Thyroid gland (tissue), 4 donors: ENCODE measurements around the gene PRPH. TPM values are rescaled to one million over a fixed set of nuclear protein-coding genes. Genes with fewer than 3 reads are reported as not detected.
A peak's percentile ranks its signal among the peaks of the same experiment; 100 is the strongest.
"Not testable (repeated sequence)": the region's sequence is repeated elsewhere in the genome, so short reads cannot be mapped to it uniquely, and the experiment has no call there.

Source experiments
- DNase-seq, 2 donors: peaks; one replicate each; pipeline ENCODE4 v3.0.0-alpha.2; 2019
- H3K27ac ChIP-seq, 3 donors: fragments of 200-600 bp; sonication (generic); 1 replicate in 2 of 3; 2 replicates in 1 of 3; pipeline ENCODE4 v1.5.1; 2016 to 2019; ENCODE audit warnings: mild to moderate bottlenecking in 1 of 3, moderate library complexity in 1 of 3
- H3K27me3 ChIP-seq: fragments of 200-600 bp; sonication (generic); one replicate; pipeline ENCODE4 v1.5.1; 2019
- H3K36me3 ChIP-seq, 2 donors: fragments of 200-600 bp; sonication (generic); one replicate each; pipeline ENCODE4 v1.5.1; 2016 to 2019
- H3K4me1 ChIP-seq, 2 donors: fragments of 200-600 bp; sonication (generic); one replicate each; pipeline ENCODE4 v1.5.1; 2017 to 2019
- H3K4me3 ChIP-seq, 3 donors: fragments of 200-600 bp; sonication (generic); replicated peaks in 1 of 3; 1 replicate in 2 of 3; 2 replicates in 1 of 3; pipeline ENCODE4 v1.5.1; 2016; ENCODE audit warnings: mild to moderate bottlenecking in 1 of 3
- H3K9me3 ChIP-seq: fragments of 200-600 bp; sonication (generic); one replicate; pipeline ENCODE4 v1.5.1; 2017
- CTCF ChIP-seq, 6 experiments: fragments of 200-600 bp in 3 of 6; fragments of 450-650 bp in 3 of 6; sonication (generic) in 3 of 6; IDR thresholded peaks; one replicate each; pipeline ENCODE4 v1.5.1; 2016 to 2019; ENCODE audit warnings: antibody characterized with exemption in 6 of 6, mild to moderate bottlenecking in 2 of 6, inconsistent platforms in 1 of 6, moderate library complexity in 1 of 6
- POLR2A ChIP-seq, 2 donors: fragments of 450-650 bp; IDR thresholded peaks; one replicate each; pipeline ENCODE4 v1.6.1; 2017; ENCODE audit warnings: antibody characterized with exemption in 2 of 2, mild to moderate bottlenecking in 2 of 2, moderate library complexity in 1 of 2
- WGBS, 2 donors: methylation state at CpG; one replicate each; pipeline ENCODE4 v1.1.5; 2017; 5-methylcytosine and 5-hydroxymethylcytosine counted together
- intact Hi-C: fragments of 100-400 bp; cut with DNase I; formaldehyde crosslinking; loops from one replicate; pipeline ENCODE4 v1.15.1; 2023
- total RNA-seq, 4 donors: library from RNA; depleted of rRNA; stranded (reverse); fragments of >200 nt; gene quantifications; one replicate each; pipeline ENCODE4 v1.2.3, GENCODE V29; 2016

The PRPH gene
- under 1 TPM in 1 of 4 donors, not detected in 3; 0.67 TPM for total RNA-seq

- H3K4me1 ChIP-seq, result peaks cover 18 to 22% of the 10 kb centered on the region in 2 donors
- no peaks in the 10 kb centered on the region for H3K9me3 ChIP-seq
- no peaks in the 10 kb centered on the region for H3K36me3 ChIP-seq
- H3K27ac ChIP-seq, result no peak within 1 kb of the TSS
- peak; percentile 70 to 78 for DNase-seq
- no peak for TF ChIP-seq POLR2A (IDR thresholded peaks at IDR 0.05)
- TF ChIP-seq CTCF (IDR thresholded peaks at IDR 0.05), result peak in 1 of 6 experiments; percentile 4
- no peak within 1 kb of the TSS for H3K4me3 ChIP-seq
- H3K27me3 ChIP-seq, result peaks cover 16% of the 10 kb centered on the region
- intact Hi-C loops, result no loop called here
- WGBS, 2 donors, result 15 to 18% methylated on average over 14 to 27 of the region's 82 CpGs
These were observed at the start of gene PRPH for GRCh38 chr12:49295082-49295936. Gene PRPH, plus strand, starts transcription at chr12:49295147. Its CDS starts 54 bp downstream, at chr12:49295201.

- WGBS, 2 donors, result 91 to 96% methylated on average over 5 of the region's 5 CpGs
- H3K27ac ChIP-seq, result no peak overlapping the region
- DNase-seq, result no peak
- no peaks in the 10 kb centered on the region for H3K27me3 ChIP-seq
- H3K36me3 ChIP-seq, result no peaks in the 10 kb centered on the region
- intact Hi-C loops, result no loop called here
- TF ChIP-seq POLR2A (IDR thresholded peaks at IDR 0.05) (no peak), CTCF (IDR thresholded peaks at IDR 0.05) (no peak)
- H3K9me3 ChIP-seq, result no peaks in the 10 kb centered on the region
- H3K4me3 ChIP-seq, result no peak overlapping the region
- no peaks in the 10 kb centered on the region for H3K4me1 ChIP-seq
These were observed 43.6 kb upstream of the PRPH start for GRCh38 chr12:49251357-49251756.

- H3K4me1 ChIP-seq, result no peaks in the 10 kb centered on the region
- H3K9me3 ChIP-seq, result no peaks in the 10 kb centered on the region
- H3K27ac ChIP-seq, result no peak overlapping the region
- DNase-seq, result no peak
- TF ChIP-seq POLR2A (IDR thresholded peaks at IDR 0.05), result no peak
- no peak for TF ChIP-seq CTCF (IDR thresholded peaks at IDR 0.05)
- H3K36me3 ChIP-seq, result no peaks in the 10 kb centered on the region
- 85 to 89% methylated on average over 11 of the region's 11 CpGs for WGBS, 2 donors
- H3K27me3 ChIP-seq, result no peaks in the 10 kb centered on the region
- intact Hi-C loops, result no loop called here
- no peak overlapping the region for H3K4me3 ChIP-seq
These were observed 41.8 kb upstream of the PRPH start for GRCh38 chr12:49253033-49253623.

GRCh38 chr12:49255456-49255855 is 39.5 kb upstream of the PRPH start:
- H3K4me3 ChIP-seq, intact Hi-C loops, H3K27me3 ChIP-seq, DNase-seq, H3K4me1 ChIP-seq, H3K27ac ChIP-seq, H3K9me3 ChIP-seq, H3K36me3 ChIP-seq: not testable (repeated sequence)
- 92 to 93% methylated on average over 10 of the region's 10 CpGs for WGBS, 2 donors

GRCh38 chr12:49255857-49256637 is 38.9 kb upstream of the PRPH start:
- Histone ChIP-seq H3K27me3 (no peaks in the 10 kb centered on the region), H3K36me3 (no peaks in the 10 kb centered on the region), H3K4me3 (no peak overlapping the region), H3K27ac (no peak overlapping the region), H3K4me1 (no peaks in the 10 kb centered on the region), H3K9me3 (no peaks in the 10 kb centered on the region)
- no peak for DNase-seq
- TF ChIP-seq CTCF (IDR thresholded peaks at IDR 0.05) (no peak), POLR2A (IDR thresholded peaks at IDR 0.05) (no peak)
- intact Hi-C loops, result no loop called here
- WGBS, 2 donors, result 89 to 90% methylated on average over 11 of the region's 11 CpGs

- H3K27ac ChIP-seq, H3K27me3 ChIP-seq, H3K4me1 ChIP-seq, H3K36me3 ChIP-seq, intact Hi-C loops, H3K9me3 ChIP-seq, H3K4me3 ChIP-seq, DNase-seq: not testable (repeated sequence)
- WGBS, 2 donors, result 95 to 97% methylated on average over 10 of the region's 10 CpGs
These were observed 37.3 kb upstream of the PRPH start for GRCh38 chr12:49257508-49258184.
